Adrenal gland (tissue), 12 donors: ENCODE data around the gene DDRGK1. TPM values are rescaled to one million over a fixed set of nuclear protein-coding genes. Genes with fewer than 3 reads are reported as not detected.
"Not testable (repeated sequence)": the region's sequence is repeated elsewhere in the genome, so short reads cannot be mapped to it uniquely, and the experiment has no call there.

Experiments used
- DNase-seq, 7 donors: peaks; one replicate each; pipeline ENCODE4 v3.0.0-alpha.2; 2019 to 2020
- H3K27ac ChIP-seq, 5 donors: fragments of 200-600 bp; sonication (generic) in 4 of 5; 1 replicate in 3 of 5; 2 replicates in 2 of 5; pipeline versions ENCODE4 v1.5.1 to v1.8.0; 2016 to 2020; ENCODE audit warnings: mild to moderate bottlenecking in 1 of 5
- H3K27me3 ChIP-seq: fragments of 200-600 bp; 2 replicates; pipeline ENCODE4 v1.8.0; 2021
- H3K36me3 ChIP-seq, 2 donors: fragments of 200-600 bp; replicated peaks in 1 of 2; 1 replicate in 1 of 2; 2 replicates in 1 of 2; pipeline versions ENCODE4 v1.5.1 to v1.8.0; 2018 to 2022
- H3K4me1 ChIP-seq, 2 donors: fragments of 200-600 bp; replicated peaks in 1 of 2; 1 replicate in 1 of 2; 2 replicates in 1 of 2; pipeline versions ENCODE4 v1.5.1 to v1.8.0; 2018 to 2021
- H3K4me3 ChIP-seq, 4 donors: fragments of 200-600 bp; sonication (generic) in 3 of 4; one replicate each; pipeline ENCODE4 v1.5.1; 2016 to 2018
- H3K9me3 ChIP-seq, 3 donors: fragments of 200-600 bp; sonication (generic) in 1 of 3; replicated peaks in 1 of 3; 1 replicate in 2 of 3; 2 replicates in 1 of 3; pipeline versions ENCODE4 v1.5.1 to v1.8.0; 2016 to 2021
- POLR2A ChIP-seq, 2 donors: fragments of 450-650 bp; IDR thresholded peaks; one replicate each; pipeline ENCODE4 v1.6.1; 2017; ENCODE audit warnings: antibody characterized with exemption in 2 of 2, mild to moderate bottlenecking in 2 of 2, moderate library complexity in 1 of 2
- WGBS, 4 donors: extraction: QIAGEN DNeasy Blood & Tissue Kit in 2 of 4; methylation state at CpG; one replicate each; pipeline versions ENCODE4 v1.1.5 to v1.1.7; 2013 to 2017; 5-methylcytosine and 5-hydroxymethylcytosine counted together
- intact Hi-C, 2 donors: fragments of 100-400 bp; cut with DNase I; formaldehyde crosslinking; loops; one replicate each; pipeline versions ENCODE4 v1.14.1 to v1.15.0; 2022 to 2023
- polyA plus RNA-seq, 3 donors: library from polyadenylated mRNA; stranded (reverse); fragments of 200-250 nt in 2 of 3; fragments of 350-450 nt in 1 of 3; fragmentation: Illumina TruSeq in 1 of 3; extraction: RNeasy Lipid Tissue Mini Kit (QIAGEN cat#74804) in 1 of 3; gene quantifications; one replicate each; pipeline ENCODE4 v1.2.3, GENCODE V29; 2013 to 2014
- total RNA-seq, 9 donors: library from RNA; depleted of rRNA in 4 of 9; stranded (reverse); fragments of >200 nt in 4 of 9; fragments of 120-200 nt in 1 of 9; fragmentation: NEBNext Ultra II Directional in 1 of 9; extraction: Animal tissue kit (Norgen Biotek cat#: 25700) in 1 of 9; gene quantifications; one replicate each; pipeline versions ENCODE4 v1.1.0 to v1.2.4, GENCODE V29; 2013 to 2023
- TF ChIP-seq, protein P1 (sequence below), 6 experiments: fragments of 450-650 bp in 4 of 6; fragments of 200-600 bp in 2 of 6; sonication (generic) in 1 of 6; IDR thresholded peaks; 1 replicate in 5 of 6; 2 replicates in 1 of 6; pipeline versions ENCODE4 v1.5.1 to v1.8.0; 2016 to 2021; ENCODE audit warnings: antibody characterized with exemption in 6 of 6, mild to moderate bottlenecking in 2 of 6, moderate library complexity in 1 of 6
- donor health status: healthy with polysubstance abuse.
- donor health status: Bipolar disorder and iron deficiency.
- donor health status: DM: yes; HTN: yes; CAD: no.
- donor health status: DM: no; HTN: no; CAD: no.
- donor health status: DM: no; HTN: no; CAD: no.
- donor health status: DM: yes; HTN: yes; CAD: no.

Gene DDRGK1
- total and polyA plus RNA-seq, 12 donors = 81.6 to 202 (median 140) TPM

DNA sequence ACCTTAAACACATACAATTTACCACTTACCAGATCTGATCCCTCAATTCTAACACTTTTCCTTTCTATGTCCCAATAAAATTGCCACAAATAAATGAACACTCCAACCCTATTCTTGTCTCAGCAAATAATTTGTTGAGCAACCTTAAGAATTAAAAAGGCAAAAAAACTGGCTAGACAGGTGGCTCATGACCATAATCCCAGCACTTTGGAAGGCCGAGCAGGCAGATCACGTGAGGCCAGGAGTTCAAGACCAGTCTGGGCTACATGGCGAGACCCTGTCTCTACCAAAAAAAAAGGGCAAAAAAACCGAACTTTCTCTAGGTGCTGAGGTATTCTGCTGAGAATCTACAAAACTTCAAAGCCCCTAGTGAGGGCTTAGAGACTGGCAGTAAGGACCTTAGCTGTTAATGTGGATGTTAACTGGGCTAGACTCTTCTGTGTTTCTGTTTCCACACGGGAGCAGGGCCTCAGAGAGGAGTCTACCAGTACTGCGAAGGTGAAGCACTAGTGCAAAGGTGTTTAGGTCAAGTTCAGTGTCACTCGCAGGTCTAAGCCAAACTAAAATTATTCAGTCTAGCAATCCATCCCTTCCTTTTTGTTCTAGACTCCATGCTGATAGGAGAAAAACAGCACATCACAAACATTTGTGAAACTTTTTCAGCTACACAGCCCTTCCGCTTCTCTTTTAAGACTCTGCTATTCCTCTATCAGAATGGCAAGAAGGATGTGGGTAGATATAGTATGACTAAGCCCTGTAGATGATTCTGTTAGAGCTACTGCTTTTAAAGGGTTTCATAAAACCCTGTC, 47.5 kb downstream of the DDRGK1 start:
- intact Hi-C loops = no loop called here
- Histone ChIP-seq H3K27me3 (no peaks in the 10 kb centered on the region), H3K36me3 (peaks cover 0 to 4% of the 10 kb centered on the region in 2 donors), H3K9me3 (no peaks in the 10 kb centered on the region), H3K27ac (peak overlapping the region in 2 of 5 donors; percentile 20 to 25), H3K4me1 (peaks cover 32 to 39% of the 10 kb centered on the region in 2 donors), H3K4me3 (peak overlapping the region in 1 of 4 donors; percentile 92)
- TF ChIP-seq, protein P1, sequence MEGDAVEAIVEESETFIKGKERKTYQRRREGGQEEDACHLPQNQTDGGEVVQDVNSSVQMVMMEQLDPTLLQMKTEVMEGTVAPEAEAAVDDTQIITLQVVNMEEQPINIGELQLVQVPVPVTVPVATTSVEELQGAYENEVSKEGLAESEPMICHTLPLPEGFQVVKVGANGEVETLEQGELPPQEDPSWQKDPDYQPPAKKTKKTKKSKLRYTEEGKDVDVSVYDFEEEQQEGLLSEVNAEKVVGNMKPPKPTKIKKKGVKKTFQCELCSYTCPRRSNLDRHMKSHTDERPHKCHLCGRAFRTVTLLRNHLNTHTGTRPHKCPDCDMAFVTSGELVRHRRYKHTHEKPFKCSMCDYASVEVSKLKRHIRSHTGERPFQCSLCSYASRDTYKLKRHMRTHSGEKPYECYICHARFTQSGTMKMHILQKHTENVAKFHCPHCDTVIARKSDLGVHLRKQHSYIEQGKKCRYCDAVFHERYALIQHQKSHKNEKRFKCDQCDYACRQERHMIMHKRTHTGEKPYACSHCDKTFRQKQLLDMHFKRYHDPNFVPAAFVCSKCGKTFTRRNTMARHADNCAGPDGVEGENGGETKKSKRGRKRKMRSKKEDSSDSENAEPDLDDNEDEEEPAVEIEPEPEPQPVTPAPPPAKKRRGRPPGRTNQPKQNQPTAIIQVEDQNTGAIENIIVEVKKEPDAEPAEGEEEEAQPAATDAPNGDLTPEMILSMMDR (IDR thresholded peaks at IDR 0.05) = no peak
- no peak for TF ChIP-seq POLR2A (IDR thresholded peaks at IDR 0.05)
- 57 to 63% (median 59%) methylated on average over 8 of the region's 8 CpGs for WGBS, 4 donors
- no peak for DNase-seq

GRCh38 chr20:3152057-3152644, 52.3 kb downstream of the DDRGK1 start:
- intact Hi-C loops = not testable (repeated sequence)

DNA sequence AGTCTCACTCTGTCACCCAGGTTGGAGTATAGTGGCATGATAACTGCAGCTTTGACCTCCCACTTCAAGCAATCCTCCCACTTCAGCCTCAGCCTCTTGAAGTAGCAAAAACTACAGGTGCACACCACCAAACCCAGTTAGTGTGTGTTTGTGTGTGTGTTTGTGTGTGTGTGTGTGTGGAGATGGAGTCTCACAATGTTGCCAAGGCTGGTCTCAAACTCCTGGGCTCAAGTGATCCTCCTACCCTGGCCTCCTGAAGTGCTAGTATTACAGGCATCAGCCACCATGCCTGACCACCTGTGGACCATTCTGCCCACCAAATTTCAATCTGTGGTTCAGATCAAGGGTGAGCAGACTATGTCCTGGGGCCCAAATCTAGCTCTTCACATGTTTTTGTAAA, 53.6 kb downstream of the DDRGK1 start:
- TF ChIP-seq, protein P1 (IDR thresholded peaks at IDR 0.05) = no peak
- TF ChIP-seq POLR2A (IDR thresholded peaks at IDR 0.05) = no peak
- peaks cover 15 to 18% of the 10 kb centered on the region in 2 donors for H3K4me1 ChIP-seq
- H3K36me3 ChIP-seq = peaks cover 0 to 31% of the 10 kb centered on the region in 2 donors
- H3K4me3 ChIP-seq = no peak overlapping the region
- H3K9me3 ChIP-seq = no peaks in the 10 kb centered on the region
- peak in 1 of 7 donors; percentile 39 for DNase-seq
- intact Hi-C loops = no loop called here
- H3K27me3 ChIP-seq = no peaks in the 10 kb centered on the region
- no peak overlapping the region for H3K27ac ChIP-seq

More at GRCh38 chr20:3152057-3152644, 52.3 kb downstream of the DDRGK1 start:
- TF ChIP-seq, protein P1 (IDR thresholded peaks at IDR 0.05) = peak in 1 of 6 experiments; percentile 15
- Histone ChIP-seq H3K27ac (peak overlapping the region in 3 of 5 donors; percentile 34 to 65 (median 53)), H3K4me1 (peaks cover 17 to 29% of the 10 kb centered on the region in 2 donors), H3K36me3 (peaks cover 0 to 23% of the 10 kb centered on the region in 2 donors)
- not testable (repeated sequence) for H3K4me3 ChIP-seq, H3K27me3 ChIP-seq, H3K9me3 ChIP-seq
- WGBS, 4 donors = 76 to 80% (median 78%) methylated on average over 10 of the region's 10 CpGs
- peak in 6 of 7 donors; percentile 55 to 77 (median 64) for DNase-seq

DNA sequence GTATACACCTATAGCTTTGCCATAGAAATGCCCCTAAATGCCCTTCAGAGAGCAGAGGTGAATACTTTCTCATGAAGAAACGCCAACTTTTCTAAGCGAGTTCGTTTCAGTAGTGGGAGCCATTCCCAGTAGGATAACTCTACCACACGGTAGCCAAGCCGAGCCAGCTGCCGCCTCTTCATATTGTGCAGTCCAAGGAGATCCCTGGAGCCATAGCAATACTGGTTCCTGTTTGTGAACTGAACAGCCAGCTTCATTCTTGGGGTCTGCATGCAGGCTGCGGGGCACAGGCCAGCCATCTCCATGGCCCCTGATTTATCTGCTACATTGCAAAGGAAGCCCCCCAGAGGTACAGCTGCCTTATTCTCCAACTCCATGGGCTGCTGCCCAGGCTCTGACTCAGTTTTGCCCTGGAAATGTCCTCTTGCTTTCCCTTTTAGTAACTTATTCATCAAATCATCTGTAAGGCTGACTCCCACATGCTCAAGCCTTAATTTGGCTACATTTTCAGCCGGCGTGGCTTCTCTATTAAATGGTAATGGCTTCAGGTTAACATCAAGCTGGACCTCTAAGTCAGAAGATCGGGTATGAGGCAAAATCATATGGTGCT, 57.6 kb downstream of the DDRGK1 start:
- Histone ChIP-seq H3K27ac (peak overlapping the region in 1 of 5 donors; percentile 2), H3K9me3 (no peaks in the 10 kb centered on the region), H3K4me1 (peaks cover under 1 to 6% of the 10 kb centered on the region in 2 donors), H3K4me3 (no peak overlapping the region), H3K36me3 (peaks cover 0 to 28% of the 10 kb centered on the region in 2 donors), H3K27me3 (no peaks in the 10 kb centered on the region)
- TF ChIP-seq, protein P1 (IDR thresholded peaks at IDR 0.05) = no peak
- no peak for TF ChIP-seq POLR2A (IDR thresholded peaks at IDR 0.05)
- peak in 1 of 7 donors; percentile 44 for DNase-seq
- WGBS, 4 donors = 90 to 95% (median 93%) methylated on average over 10 of the region's 10 CpGs
- intact Hi-C loops = no loop called here
